ENCODE results near the gene JAG1. TPM values are rescaled to one million over a fixed set of nuclear protein-coding genes. Genes with fewer than 3 reads are reported as not detected.

The JAG1 gene
- total RNA-seq, 1 experiment from 2014 or later: 89.6 TPM

- no peak for DNase-seq (ENCODE audit: low read depth, low spot score)
- in situ Hi-C loops (cut with HindIII; ENCODE audit: low pct_unique_long_range_greater_than_20kb, low sequenced_read_pairs): no loop called here
Measured at GRCh38 chr20:10706460-10706811, 32.6 kb upstream of the JAG1 start.

- DNase-seq (ENCODE audit: low read depth, low spot score): no peak
- in situ Hi-C loops (cut with HindIII; ENCODE audit: low pct_unique_long_range_greater_than_20kb, low sequenced_read_pairs): no loop called here
Measured at GRCh38 chr20:10705801-10706459, 32.1 kb upstream of the JAG1 start.

DNA sequence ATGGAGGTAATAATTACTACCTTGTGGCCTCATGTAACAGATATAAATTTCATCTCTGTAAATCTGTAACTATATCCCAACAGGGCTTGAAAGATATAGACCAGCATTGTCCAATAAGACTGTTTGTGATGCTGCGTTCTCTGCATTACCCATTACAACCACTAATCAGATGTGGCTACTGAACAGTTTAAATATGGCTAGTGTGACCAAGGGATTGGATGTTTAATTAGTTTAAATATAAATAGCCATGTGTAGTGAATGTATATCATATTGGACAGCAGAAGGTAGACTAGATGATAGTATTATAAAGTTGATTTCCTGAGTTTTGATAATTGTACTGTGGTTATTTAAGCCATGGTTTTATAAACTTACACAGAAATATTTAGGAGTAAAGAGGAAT lies 27.8 kb upstream of the JAG1 start:
- in situ Hi-C loops (cut with HindIII; ENCODE audit: low pct_unique_long_range_greater_than_20kb, low sequenced_read_pairs): no loop called here
- DNase-seq (ENCODE audit: low read depth, low spot score): peak; percentile 26

- no peak for DNase-seq (ENCODE audit: low read depth, low spot score)
- in situ Hi-C loops (cut with HindIII; ENCODE audit: low pct_unique_long_range_greater_than_20kb, low sequenced_read_pairs): no loop called here
Measured at GRCh38 chr20:10699941-10700340, 26.1 kb upstream of the JAG1 start.

DNA sequence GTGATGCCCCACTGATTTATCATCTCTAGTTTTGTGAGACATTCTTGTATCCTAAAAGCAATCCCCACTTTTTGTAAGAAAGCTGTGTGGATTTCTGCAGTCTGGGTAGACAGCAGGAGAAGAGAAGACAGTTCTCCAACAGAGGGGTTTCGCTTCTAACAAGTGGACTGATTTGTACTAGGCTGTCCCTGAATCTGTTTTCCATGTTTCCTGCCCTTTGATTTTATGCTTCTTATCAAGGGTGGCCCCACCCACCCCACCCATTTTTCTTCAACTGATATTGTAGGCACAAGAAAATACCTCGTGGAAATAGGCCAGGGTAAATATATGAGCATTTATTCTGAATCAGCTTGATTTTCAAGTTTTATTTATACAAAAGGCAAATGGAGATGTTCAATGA lies 25.7 kb upstream of the JAG1 start:
- in situ Hi-C loops (cut with HindIII; ENCODE audit: low pct_unique_long_range_greater_than_20kb, low sequenced_read_pairs): no loop called here
- DNase-seq (ENCODE audit: low read depth, low spot score): no peak

- in situ Hi-C loops (cut with HindIII; ENCODE audit: low pct_unique_long_range_greater_than_20kb, low sequenced_read_pairs): no loop called here
- peak; percentile 43 for DNase-seq (ENCODE audit: low read depth, low spot score)
Measured at GRCh38 chr20:10696650-10697049, 22.9 kb upstream of the JAG1 start.

- in situ Hi-C loops (cut with HindIII; ENCODE audit: low pct_unique_long_range_greater_than_20kb, low sequenced_read_pairs): no loop called here
- no peak for DNase-seq (ENCODE audit: low read depth, low spot score)
Measured at GRCh38 chr20:10689385-10689784, 15.6 kb upstream of the JAG1 start.

GRCh38 chr20:10687895-10688294 lies 14.1 kb upstream of the JAG1 start:
- in situ Hi-C loops (cut with HindIII; ENCODE audit: low pct_unique_long_range_greater_than_20kb, low sequenced_read_pairs): no loop called here
- no peak for DNase-seq (ENCODE audit: low read depth, low spot score)

DNA sequence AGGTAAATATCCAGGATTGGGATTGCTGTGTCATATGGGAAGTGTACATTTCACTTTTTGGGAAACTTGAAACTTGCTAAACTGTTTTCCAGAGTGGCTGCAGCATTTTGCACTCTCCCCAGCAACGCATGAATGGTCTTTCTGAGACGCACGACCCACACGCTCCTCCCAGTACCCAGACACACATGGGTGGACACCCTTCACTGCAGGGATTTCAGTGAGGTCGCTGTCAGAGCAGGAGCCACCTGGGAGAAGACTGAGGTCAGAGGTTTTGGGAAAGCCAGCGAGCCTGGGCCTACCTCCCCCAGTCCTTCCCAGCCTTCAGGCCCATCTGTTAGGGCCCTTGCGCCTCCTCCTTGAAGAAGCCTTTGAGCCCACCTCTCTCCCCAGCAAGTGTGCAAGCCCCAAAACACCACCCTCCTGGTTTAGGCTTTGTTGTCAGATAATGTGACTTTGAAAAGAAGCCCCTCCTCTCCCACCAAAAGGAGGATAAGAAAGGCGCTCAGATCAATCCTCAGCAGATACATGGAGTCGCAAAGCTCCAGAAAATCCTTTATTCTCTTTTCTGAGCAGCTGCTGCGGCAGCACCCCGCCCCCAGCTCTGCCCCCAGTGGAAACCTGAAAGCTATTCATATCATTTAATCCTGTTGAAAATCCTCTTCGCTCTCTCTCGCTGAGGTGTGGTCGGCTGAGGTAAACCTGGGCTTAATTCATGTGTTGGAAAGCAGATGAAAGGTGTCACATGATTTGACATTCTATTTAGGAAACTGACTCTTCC lies 12.7 kb upstream of the JAG1 start:
- no peak for DNase-seq (ENCODE audit: low read depth, low spot score)
- in situ Hi-C loops (cut with HindIII; ENCODE audit: low pct_unique_long_range_greater_than_20kb, low sequenced_read_pairs): no loop called here

- no peak for DNase-seq (ENCODE audit: low read depth, low spot score)
- in situ Hi-C loops (cut with HindIII; ENCODE audit: low pct_unique_long_range_greater_than_20kb, low sequenced_read_pairs): no loop called here
Measured at GRCh38 chr20:10683537-10683936, 9.7 kb upstream of the JAG1 start.

DNA sequence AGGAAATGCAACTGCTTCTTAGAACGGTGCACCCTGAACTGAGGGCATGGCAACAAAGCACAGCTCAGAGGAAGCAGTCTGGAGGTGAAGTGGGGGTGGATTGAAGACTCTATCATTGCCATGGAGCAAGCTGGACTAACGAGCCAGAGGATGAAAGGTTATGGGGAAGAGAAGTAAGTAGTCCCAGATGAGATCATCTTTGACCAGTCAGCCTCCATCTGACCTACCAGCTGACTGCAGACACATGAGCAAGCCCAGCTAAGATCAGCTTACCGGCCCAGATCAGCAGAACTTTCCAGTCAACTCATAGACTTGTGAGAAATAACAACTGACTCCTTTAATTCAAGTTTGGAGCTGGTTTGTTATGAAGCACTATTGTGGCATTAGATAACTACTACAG lies 9.1 kb upstream of the JAG1 start:
- in situ Hi-C loops (cut with HindIII; ENCODE audit: low pct_unique_long_range_greater_than_20kb, low sequenced_read_pairs): no loop called here
- DNase-seq (ENCODE audit: low read depth, low spot score): no peak

GRCh38 chr20:10681494-10681893 lies 7.7 kb upstream of the JAG1 start:
- DNase-seq (ENCODE audit: low read depth, low spot score): no peak
- in situ Hi-C loops (cut with HindIII; ENCODE audit: low pct_unique_long_range_greater_than_20kb, low sequenced_read_pairs): no loop called here

- in situ Hi-C loops (cut with HindIII; ENCODE audit: low pct_unique_long_range_greater_than_20kb, low sequenced_read_pairs): no loop called here
Measured at GRCh38 chr20:10680571-10680970, 6.8 kb upstream of the JAG1 start.

DNA sequence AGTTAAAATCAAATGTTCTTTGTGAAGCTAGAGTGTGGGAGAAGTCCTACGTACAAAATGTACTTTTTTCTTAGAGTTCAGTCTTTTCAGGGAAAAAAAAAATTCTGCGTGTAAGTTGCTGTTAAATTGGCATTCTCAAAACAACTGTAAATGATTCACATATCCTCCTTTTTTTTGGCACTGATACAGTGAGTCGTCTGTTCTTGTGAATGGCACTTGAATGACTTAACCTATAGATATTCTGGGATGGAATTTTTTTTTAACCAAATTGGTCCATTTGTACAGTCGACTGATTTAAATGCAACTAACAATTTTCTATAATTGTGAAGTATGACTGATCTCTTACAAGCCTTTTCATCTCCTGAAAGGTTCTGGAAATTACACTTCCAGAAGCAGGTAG lies 5.5 kb upstream of the JAG1 start:
- DNase-seq (ENCODE audit: low read depth, low spot score): peak; percentile 63
- in situ Hi-C loops (cut with HindIII; ENCODE audit: low pct_unique_long_range_greater_than_20kb, low sequenced_read_pairs): no loop called here

More at GRCh38 chr20:10680571-10680970, 6.8 kb upstream of the JAG1 start:
- DNase-seq (ENCODE audit: low read depth, low spot score): no peak

DNA sequence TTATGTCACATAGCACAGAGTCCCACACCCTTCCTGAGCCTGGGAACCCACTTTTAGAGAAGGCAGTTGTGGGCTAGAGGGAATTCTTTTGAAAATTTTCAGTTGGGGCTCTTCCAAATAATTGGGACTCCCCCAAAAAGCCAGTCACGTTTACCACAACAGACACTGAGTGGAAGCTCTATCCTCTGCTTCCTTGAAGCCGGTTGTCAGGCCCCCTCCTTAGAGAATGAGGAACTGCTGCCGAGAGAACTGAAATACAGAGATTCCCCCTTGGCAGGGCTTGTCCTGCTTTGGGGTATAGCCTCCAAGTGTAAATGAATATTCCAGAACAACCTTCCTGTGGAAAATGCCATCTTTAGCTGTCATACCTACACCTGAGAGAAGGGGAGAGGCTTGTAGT lies 2.7 kb upstream of the JAG1 start:
- in situ Hi-C loops (cut with HindIII; ENCODE audit: low pct_unique_long_range_greater_than_20kb, low sequenced_read_pairs): no loop called here

DNA sequence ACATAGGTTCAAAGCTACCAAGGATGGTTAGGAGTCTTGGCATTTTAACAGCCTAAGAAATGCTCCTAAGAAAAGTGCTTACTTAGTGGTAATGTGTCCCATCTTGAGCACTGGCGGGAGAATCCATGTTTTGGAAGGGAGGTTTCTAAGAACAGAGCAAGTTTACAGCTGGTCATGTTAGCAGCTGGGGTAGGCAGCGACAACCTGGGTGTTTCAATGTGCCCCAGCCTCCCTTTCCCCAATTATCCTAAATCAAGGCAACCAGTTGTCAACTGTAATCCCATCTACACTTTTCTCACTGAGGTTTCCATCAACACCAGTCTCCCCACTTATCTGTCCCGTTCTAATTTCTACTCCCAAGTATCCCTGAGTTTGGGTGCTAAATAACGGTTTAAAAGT lies 1.6 kb upstream of the JAG1 start:
- in situ Hi-C loops (cut with HindIII; ENCODE audit: low pct_unique_long_range_greater_than_20kb, low sequenced_read_pairs): no loop called here
- DNase-seq (ENCODE audit: low read depth, low spot score): no peak

More for the DNA sequence above, 2.7 kb upstream of the JAG1 start:
- no peak for DNase-seq (ENCODE audit: low read depth, low spot score)

DNA sequence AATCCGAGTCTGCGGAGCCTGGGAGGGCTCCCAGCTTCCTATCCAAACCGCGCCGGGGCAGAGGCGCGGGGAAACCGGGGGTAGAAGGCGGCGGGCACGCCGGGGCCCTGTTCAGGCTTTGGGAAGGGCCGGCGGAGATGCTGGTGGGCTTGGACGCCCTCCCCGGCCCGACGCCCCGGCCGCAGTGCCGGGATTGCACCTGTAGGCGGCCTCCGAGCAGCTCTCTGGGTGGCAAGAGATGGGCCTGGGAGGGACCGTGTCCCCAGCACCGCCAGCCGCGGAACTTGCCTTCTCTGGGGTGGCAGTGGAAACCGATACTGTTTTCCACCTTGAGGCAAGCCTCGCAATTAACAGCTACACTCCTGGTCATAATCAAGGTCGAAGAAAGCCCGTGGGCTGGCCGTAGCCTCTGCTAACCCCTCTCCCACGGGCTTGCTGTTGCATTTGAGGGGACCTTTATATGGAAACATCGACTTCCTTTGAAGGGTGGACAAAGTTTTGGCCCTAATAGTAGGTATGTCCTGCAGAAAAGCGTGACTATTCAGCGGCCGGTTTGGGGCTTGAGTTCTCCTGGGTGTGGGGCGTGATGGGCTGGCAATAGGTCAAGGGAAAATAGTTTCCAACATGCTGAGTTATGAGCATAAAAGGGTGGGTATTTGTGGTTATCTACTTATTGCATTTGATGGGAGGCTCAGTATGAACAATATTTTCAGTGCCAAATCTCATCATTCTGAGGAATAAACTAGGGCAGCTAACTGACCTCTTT lies 1.1 kb upstream of the JAG1 start:
- peak; percentile 78 for DNase-seq (ENCODE audit: low read depth, low spot score)
- in situ Hi-C loops (cut with HindIII; ENCODE audit: low pct_unique_long_range_greater_than_20kb, low sequenced_read_pairs): no loop called here

DNA sequence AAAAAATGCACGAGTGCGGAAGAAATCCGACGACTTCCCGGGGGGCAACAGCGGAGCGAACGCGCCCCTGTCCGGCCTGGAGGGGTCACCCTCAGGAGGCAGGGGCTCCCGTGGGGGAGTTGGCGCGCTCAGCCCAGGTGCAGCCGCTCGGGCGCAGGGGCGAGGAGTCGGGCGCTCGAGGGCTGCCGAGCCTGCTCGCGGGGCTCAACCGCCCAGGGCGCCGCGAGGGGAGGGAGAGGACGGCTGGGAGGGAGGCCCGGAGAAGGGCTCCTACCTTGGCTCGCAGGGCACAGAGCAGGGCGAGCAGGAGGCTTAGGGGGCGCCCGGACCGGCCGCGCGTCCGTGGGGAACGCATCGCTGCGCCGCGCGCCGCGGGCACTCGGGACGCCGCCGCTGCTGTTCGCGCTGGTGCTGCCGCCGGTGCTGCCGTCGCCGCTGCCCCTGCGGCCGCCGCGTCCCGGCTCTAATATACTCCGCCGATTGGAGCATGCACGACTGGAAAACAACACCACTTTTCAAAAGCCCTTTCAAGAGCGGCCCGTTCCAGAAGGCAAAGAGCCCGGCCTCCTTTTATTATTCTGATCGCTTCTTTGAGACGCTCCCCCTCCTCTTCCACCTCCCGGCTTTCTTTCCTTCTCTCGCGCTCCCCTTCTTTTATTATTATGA lies 490 bp downstream of the JAG1 start:
- in situ Hi-C loops (cut with HindIII; ENCODE audit: low pct_unique_long_range_greater_than_20kb, low sequenced_read_pairs): no loop called here
- DNase-seq (ENCODE audit: low read depth, low spot score): no peak

Data from SK-MEL-5 (cell line).